ENCODE measurements around the gene ARHGAP32. TPM values are rescaled to one million over a fixed set of nuclear protein-coding genes. Genes with fewer than 3 reads are reported as not detected.

Gene ARHGAP32
- polyA plus RNA-seq, 1 of the 3 experiments (the other 2 are of a cell fraction) = 4.8 TPM

- Histone ChIP-seq H3K9me2 (no peaks in the 10 kb centered on the region), H3K4me3 (ENCODE audit: low read depth in 2 of 2, low read length in 1 of 2) (no peak overlapping the region), H3K27ac (ENCODE audit: low read depth in 2 of 2, low read length in 1 of 2) (no peak overlapping the region), H3K27me3 (ENCODE audit: insufficient read depth) (peaks cover 5% of the 10 kb centered on the region; the same call in 1 of the 2 replicates), H2AFZ (ENCODE audit: low read depth) (no peak overlapping the region), H3K79me2 (ENCODE audit: insufficient read depth) (no peaks in the 10 kb centered on the region), H3K9ac (no peak overlapping the region), H3K4me2 (no peak overlapping the region), H3K36me3 (replicated peaks in 1 of 2; ENCODE audit: control insufficient read depth in 1 of 2, insufficient read depth in 2 of 2, low read length in 1 of 2) (no peaks in the 10 kb centered on the region), H3F3A (replicated peaks; ENCODE audit: insufficient read depth) (no peaks in the 10 kb centered on the region), H3K9me3 (no peaks in the 10 kb centered on the region), H4K20me1 (ENCODE audit: insufficient read depth) (no peaks in the 10 kb centered on the region), H3K4me1 (ENCODE audit: control insufficient read depth in 1 of 2, insufficient read depth in 2 of 2, low read depth in 1 of 2, low read length in 1 of 2) (peaks cover 0 to 2% of the 10 kb centered on the region in 2 experiments; a peak in 1 of 4 replicates)
- TF ChIP-seq FOSL2 (IDR thresholded peaks at IDR 0.05; ENCODE audit: borderline replicate concordance, low read depth) (no peak), GATA2 (CRISPR knock-in tag; IDR thresholded peaks at IDR 0.05) (no peak), CTCF (IDR thresholded peaks at IDR 0.05) (no peak), NRF1 (IDR thresholded peaks at IDR 0.05; ENCODE audit: low read depth, low read length) (no peak), ZBTB33 (IDR thresholded peaks at IDR 0.05; ENCODE audit: borderline replicate concordance, low read depth) (no peak), USF2 (IDR thresholded peaks at IDR 0.05; ENCODE audit: borderline replicate concordance, low read depth, low read length) (no peak), REST (IDR thresholded peaks at IDR 0.05; ENCODE audit: low read depth, low read length) (no peak), IRF3 (IDR thresholded peaks at IDR 0.05; ENCODE audit: low read depth, low read length) (no peak), NFIC (IDR thresholded peaks at IDR 0.05; ENCODE audit: borderline replicate concordance) (no peak), TCF12 (IDR thresholded peaks at IDR 0.05) (no peak), RAD21 (IDR thresholded peaks at IDR 0.05; ENCODE audit: low read length) (no peak), GABPA (IDR thresholded peaks at IDR 0.05; ENCODE audit: low read depth) (no peak), POLR2AphosphoS5 (IDR thresholded peaks at IDR 0.05; ENCODE audit: low read depth, low read length) (no peak), EZH2phosphoT487 (IDR thresholded peaks at IDR 0.05; ENCODE audit: borderline replicate concordance, low read depth) (no peak), JUND (IDR thresholded peaks at IDR 0.05) (no peak), PBX3 (IDR thresholded peaks at IDR 0.05) (no peak), RCOR1 (IDR thresholded peaks at IDR 0.05; ENCODE audit: low read length) (no peak)
- POLR2A ChIA-PET = no interaction called here
- 78% methylated on average over 16 of the region's 17 CpGs for WGBS (ENCODE audit: low lambda C conversion rate)
- no peak for DNase-seq
- CTCF ChIA-PET = interaction anchor here (1.3 to 4.8 kb wide), 3 partner anchors 22 to 769 kb away, joined by 3 to 26 read pairs (median 5); no protein-coding TSS in a partner anchor
Measured at GRCh38 chr11:128926437-128927107, 265.6 kb downstream of the ARHGAP32 start.
